Activated CD8-positive, alpha-beta T cell treated with anti-CD3 and anti-CD28 coated beads, Interleukin-2, amount 10 ng/mL, durations not matched to agents 7 days and 5 days (primary cell): ENCODE results near the gene TSPAN3. TPM values are rescaled to one million over a fixed set of nuclear protein-coding genes. Genes with fewer than 3 reads are reported as not detected.

ENCODE experiments used
- ATAC-seq: fragments of 150-1000 bp; cut with Tn5 transposase; one replicate; pipeline ENCODE4 v1.10.0; 2021; ENCODE audit warnings: moderate library complexity
- CTCF ChIA-PET: fragments of 350-600 bp; sonication (Branson Sonifier 250); formaldehyde crosslinking; loops from one replicate; lab custom pipeline; 2021; ENCODE audit warnings: antibody characterized with exemption; lab: Charles Lee
- POLR2A ChIA-PET: fragments of 350-600 bp; sonication (Branson Sonifier 250); formaldehyde crosslinking; loops from one replicate; lab custom pipeline; 2021; ENCODE audit warnings: antibody characterized with exemption; lab: Charles Lee
- DNase-seq: peaks from one replicate; pipeline ENCODE4 v3.0.0-alpha.2; 2020
- H3K27ac Mint-ChIP-seq: one replicate; pipeline ENCODE4 v1.8.0; 2021; ENCODE audit warnings: mild to moderate bottlenecking, mixed read lengths
- H3K27me3 Mint-ChIP-seq: one replicate; pipeline ENCODE4 v1.8.0; 2021; ENCODE audit warnings: low read depth, mixed read lengths
- H3K36me3 Mint-ChIP-seq: one replicate; pipeline ENCODE4 v1.8.0; 2021; ENCODE audit warnings: low read depth, mixed read lengths
- H3K4me1 Mint-ChIP-seq: one replicate; pipeline ENCODE4 v1.8.0; 2021; ENCODE audit warnings: low read depth, mixed read lengths
- H3K4me3 Mint-ChIP-seq: one replicate; pipeline ENCODE4 v1.8.0; 2021; ENCODE audit warnings: mild to moderate bottlenecking, mixed read lengths
- H3K9me3 Mint-ChIP-seq: one replicate; pipeline ENCODE4 v1.8.0; 2022; ENCODE audit warnings: mixed read lengths; ENCODE audit not compliant: insufficient read depth
- total RNA-seq, 2 experiments: library from RNA; stranded (reverse); gene quantifications; one replicate each; pipeline ENCODE4 v1.2.3, GENCODE V29; 2021

TSPAN3 gene
- total RNA-seq, 2 experiments from 2014 or later: 17.4 to 18.4 TPM

DNA sequence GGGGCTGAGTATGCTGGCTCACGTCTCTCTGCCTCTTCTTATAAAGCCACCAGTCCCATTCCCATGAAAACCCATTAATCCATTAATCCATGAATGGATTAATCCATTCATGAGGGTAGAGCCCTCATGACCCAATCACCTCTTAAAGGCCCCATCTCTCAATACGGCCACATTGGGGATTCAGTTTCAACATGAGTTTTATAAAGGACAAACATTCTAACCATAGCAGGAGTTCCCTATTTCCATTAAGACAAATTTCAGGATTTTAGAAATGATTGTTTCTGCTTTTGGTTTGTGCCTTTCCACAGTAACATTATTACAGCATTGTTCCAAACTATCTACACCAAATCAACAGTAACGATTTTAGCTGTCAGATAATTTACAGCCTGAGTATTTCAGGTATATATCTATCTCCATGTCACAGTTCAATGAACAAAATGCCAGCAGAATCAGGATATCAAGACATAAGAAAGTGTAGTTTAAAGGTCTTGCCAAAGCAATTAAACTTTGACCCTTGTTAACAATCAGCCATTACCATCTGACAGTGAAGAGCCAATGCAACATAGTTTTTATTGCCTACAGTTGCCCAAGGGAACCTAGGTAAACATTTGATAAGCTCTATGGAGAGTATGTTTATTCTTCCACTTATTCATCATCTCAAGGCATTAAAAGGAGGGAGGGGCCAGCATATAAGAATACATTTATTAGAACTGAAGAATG is 3.8 kb downstream of the TSPAN3 start:
- ATAC-seq: no peak
- no peak for DNase-seq
- peaks cover 5% of the 10 kb centered on the region for H3K27me3 Mint-ChIP-seq
- peaks cover 15% of the 10 kb centered on the region for H3K4me1 Mint-ChIP-seq
- ChIA-PET POLR2A (interaction anchor here (0.8 to 1.4 kb wide), 2 partner anchors 11 to 72 kb away, joined by 3 read pairs; no protein-coding TSS in a partner anchor), CTCF (interaction anchor here (1.4 to 2.1 kb wide), 4 partner anchors 8 to 93 kb away, joined by 3 to 6 read pairs (median 4); no protein-coding TSS in a partner anchor)
- no peaks in the 10 kb centered on the region for H3K9me3 Mint-ChIP-seq
- H3K36me3 Mint-ChIP-seq: peaks cover 8% of the 10 kb centered on the region
- H3K27ac Mint-ChIP-seq: no peak overlapping the region
- H3K4me3 Mint-ChIP-seq: no peak overlapping the region

DNA sequence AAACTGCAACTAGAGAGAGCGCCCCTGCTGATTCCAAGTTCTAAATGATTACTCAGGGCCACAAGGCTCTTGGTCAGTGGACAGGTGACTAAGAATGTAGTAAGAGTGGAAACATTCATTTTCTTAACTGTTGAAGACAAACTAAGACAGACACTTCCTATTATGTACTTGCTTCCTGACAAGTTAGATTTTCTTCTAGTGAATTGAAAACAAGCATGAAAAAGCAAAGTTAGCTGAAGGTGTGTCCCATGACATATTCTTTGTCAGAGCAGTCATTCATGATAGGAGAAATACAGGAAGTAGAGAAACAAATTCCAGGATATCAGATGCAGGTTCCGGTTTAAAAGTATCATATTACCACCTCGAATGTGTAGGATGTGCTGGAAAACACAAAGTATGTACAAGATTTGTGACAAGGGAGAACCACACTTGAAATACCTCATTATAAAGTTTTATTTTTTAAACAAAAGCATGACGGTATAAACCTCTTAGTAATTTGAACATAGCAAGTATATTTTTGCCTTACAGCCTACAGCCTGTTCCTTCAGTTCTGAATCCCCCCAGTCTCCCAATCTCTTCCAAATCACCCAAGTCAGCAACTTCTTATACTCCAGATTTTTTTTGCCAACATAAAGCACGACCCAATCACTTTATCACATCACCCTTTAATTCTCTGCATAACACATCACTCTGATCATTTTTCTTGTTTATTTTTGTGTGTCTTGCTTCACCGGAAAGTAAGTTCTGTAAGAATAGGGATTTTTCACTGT is 6.2 kb downstream of the TSPAN3 start:
- no peak overlapping the region for H3K4me3 Mint-ChIP-seq
- H3K4me1 Mint-ChIP-seq: peaks cover 14% of the 10 kb centered on the region
- ATAC-seq (no peak), DNase-seq (no peak)
- peaks cover 3% of the 10 kb centered on the region for H3K27me3 Mint-ChIP-seq
- CTCF ChIA-PET: interaction anchor here (1.0 to 1.6 kb wide), 2 partner anchors 40 to 161 kb away, joined by 3 to 4 read pairs; no protein-coding TSS in a partner anchor
- H3K36me3 Mint-ChIP-seq: peaks cover 6% of the 10 kb centered on the region
- POLR2A ChIA-PET: no interaction called here
- no peak overlapping the region for H3K27ac Mint-ChIP-seq
- H3K9me3 Mint-ChIP-seq: no peaks in the 10 kb centered on the region

DNA sequence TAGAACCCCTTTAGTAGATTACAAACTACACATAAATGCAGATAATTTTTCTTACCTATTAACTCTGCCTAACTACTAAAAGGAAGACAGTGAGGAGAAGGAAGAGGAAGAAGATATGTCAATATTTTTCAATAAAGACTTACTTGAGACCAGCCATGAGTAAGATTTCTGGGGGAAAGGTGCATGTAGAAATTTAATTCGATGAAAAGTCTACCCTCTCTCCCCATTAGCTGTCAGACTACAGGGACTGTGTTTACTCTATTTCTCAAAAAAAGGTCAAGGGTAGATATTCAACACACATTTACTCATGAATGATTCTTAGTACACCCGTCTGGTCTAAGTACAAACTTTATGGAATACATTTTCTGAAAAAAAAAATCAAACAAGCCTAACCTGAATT is 6.8 kb downstream of the TSPAN3 start:
- no peak overlapping the region for H3K4me3 Mint-ChIP-seq
- ChIA-PET POLR2A (no interaction called here), CTCF (interaction anchor here (1.0 to 1.6 kb wide), 2 partner anchors 40 to 161 kb away, joined by 3 to 4 read pairs; no protein-coding TSS in a partner anchor)
- H3K27ac Mint-ChIP-seq: no peak overlapping the region
- DNase-seq: no peak
- no peak for ATAC-seq
- no peaks in the 10 kb centered on the region for H3K27me3 Mint-ChIP-seq
- peaks cover 3% of the 10 kb centered on the region for H3K36me3 Mint-ChIP-seq
- H3K4me1 Mint-ChIP-seq: peaks cover 14% of the 10 kb centered on the region
- no peaks in the 10 kb centered on the region for H3K9me3 Mint-ChIP-seq

DNA sequence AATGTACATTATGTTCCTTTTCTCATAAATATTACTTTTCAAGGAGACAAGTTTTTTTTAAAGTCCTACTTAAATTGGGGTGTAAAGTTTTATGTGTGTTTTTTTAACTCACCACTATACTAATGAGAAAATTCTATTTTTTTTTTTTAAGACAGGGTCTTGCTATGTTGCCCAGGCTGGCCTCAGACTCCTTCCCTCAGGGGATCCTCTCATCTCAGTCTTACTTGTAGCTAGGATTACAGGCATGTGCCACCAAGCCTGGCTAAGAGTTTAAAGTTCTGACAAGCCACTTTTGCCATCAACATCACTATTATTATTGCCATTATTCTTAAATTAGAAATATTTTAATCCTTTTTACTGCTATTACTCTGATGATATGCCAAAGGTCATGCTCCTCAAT is 7.7 kb downstream of the TSPAN3 start:
- Mint-ChIP-seq H3K27me3 (no peaks in the 10 kb centered on the region), H3K36me3 (peaks cover 3% of the 10 kb centered on the region), H3K9me3 (no peaks in the 10 kb centered on the region), H3K4me1 (peaks cover 14% of the 10 kb centered on the region), H3K4me3 (no peak overlapping the region), H3K27ac (no peak overlapping the region)
- POLR2A ChIA-PET: no interaction called here
- no peak for ATAC-seq
- CTCF ChIA-PET: interaction anchor here (1.6 kb wide), 1 partner anchor 39 kb away, joined by 4 read pairs; no protein-coding TSS in a partner anchor
- DNase-seq: no peak

DNA sequence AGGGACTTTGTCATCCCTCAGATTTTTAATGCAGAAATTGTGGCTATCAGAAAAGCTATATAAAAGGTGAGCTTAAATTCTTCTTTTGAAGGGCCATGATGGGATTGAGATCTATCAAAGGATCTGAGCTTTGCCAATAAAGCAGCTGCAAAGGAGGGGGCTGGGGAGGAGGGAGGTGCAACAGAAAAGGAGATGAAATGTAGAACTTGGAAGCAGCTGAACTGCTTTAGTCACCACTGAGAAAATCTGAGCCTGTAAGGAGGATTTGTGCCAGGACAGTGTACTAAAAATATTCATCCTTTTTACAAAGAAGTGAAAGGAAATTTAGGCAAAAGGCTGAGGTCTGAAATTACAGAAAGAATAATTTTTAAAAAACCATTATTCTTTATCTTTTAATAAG is 10.4 kb downstream of the TSPAN3 start:
- ChIA-PET CTCF (interaction anchor here (0.6 to 4.0 kb wide), 6 partner anchors 10 to 482 kb away, joined by 3 to 16 read pairs (median 9); partner anchors contain the start of gene TSPAN3), POLR2A (interaction anchor here (1.3 kb wide), 1 partner anchor 10 kb away, joined by 4 read pairs; no protein-coding TSS in a partner anchor)
- Mint-ChIP-seq H3K4me3 (no peak overlapping the region), H3K27ac (no peak overlapping the region), H3K36me3 (no peaks in the 10 kb centered on the region), H3K9me3 (no peaks in the 10 kb centered on the region), H3K4me1 (peaks cover 14% of the 10 kb centered on the region), H3K27me3 (no peaks in the 10 kb centered on the region)
- DNase-seq (no peak), ATAC-seq (no peak)

- Mint-ChIP-seq H3K4me3 (no peak overlapping the region), H3K27me3 (no peaks in the 10 kb centered on the region), H3K36me3 (no peaks in the 10 kb centered on the region), H3K9me3 (no peaks in the 10 kb centered on the region), H3K4me1 (peaks cover 14% of the 10 kb centered on the region), H3K27ac (peak overlapping the region; percentile 35)
- CTCF ChIA-PET: interaction anchor here (0.6 to 4.0 kb wide), 7 partner anchors 8 to 483 kb away, joined by 3 to 16 read pairs (median 4); partner anchors contain the start of gene TSPAN3
- POLR2A ChIA-PET: interaction anchor here (1.2 to 1.3 kb wide), 3 partner anchors 10 to 16 kb away, joined by 3 to 5 read pairs (median 4); no protein-coding TSS in a partner anchor
- no peak for DNase-seq
- ATAC-seq: no peak
These were observed 11.0 kb downstream of the TSPAN3 start for GRCh38 chr15:77059786-77060361.

DNA sequence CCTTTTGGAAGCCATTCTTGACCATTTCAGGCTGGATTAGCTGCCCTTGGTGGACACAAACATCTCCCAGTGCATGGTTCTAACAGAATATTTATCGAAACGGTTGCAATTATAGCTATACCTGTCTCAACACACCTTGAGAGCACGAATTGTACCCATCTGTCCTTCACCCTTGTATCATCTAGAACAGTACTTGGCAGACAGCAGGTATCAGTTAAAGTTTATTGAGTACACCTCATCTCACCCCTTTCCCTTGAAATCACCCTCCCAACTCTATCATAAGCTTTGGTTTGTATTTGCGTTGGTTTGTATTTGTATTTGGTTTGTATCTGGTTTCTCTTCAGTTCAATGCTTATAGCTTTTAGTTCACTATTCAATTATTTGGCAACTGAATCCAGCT is 12.4 kb downstream of the TSPAN3 start:
- Mint-ChIP-seq H3K27me3 (no peaks in the 10 kb centered on the region), H3K36me3 (peaks cover 8% of the 10 kb centered on the region), H3K4me1 (peaks cover 18% of the 10 kb centered on the region), H3K4me3 (no peak overlapping the region), H3K27ac (no peak overlapping the region), H3K9me3 (no peaks in the 10 kb centered on the region)
- ChIA-PET CTCF (interaction anchor here (0.9 to 4.0 kb wide), 6 partner anchors 10 to 484 kb away, joined by 3 to 16 read pairs (median 8); partner anchors contain the start of gene TSPAN3), POLR2A (interaction anchor here (1.2 kb wide), 1 partner anchor 15 kb away, joined by 3 read pairs; no protein-coding TSS in a partner anchor)
- no peak for DNase-seq
- ATAC-seq: no peak

DNA sequence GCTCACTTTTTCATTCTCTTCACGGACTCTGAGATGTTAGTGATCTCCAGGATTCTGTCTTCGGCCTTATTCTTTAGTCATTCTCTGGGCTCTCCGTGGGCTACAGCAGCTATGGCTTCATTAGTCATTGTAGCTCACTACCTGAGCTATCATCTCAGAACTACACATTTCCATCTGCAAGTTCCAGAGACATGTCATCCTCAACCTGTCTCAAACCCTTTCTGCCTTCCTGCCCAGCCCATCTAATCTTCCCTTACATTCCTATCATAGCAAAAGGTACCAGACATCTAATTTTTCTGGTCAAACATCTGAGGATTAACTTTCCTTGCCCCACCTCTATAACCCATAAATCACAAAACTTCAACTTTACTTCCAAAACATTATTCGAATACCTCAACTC is 13.2 kb downstream of the TSPAN3 start:
- H3K4me3 Mint-ChIP-seq: no peak overlapping the region
- no peak for DNase-seq
- H3K36me3 Mint-ChIP-seq: peaks cover 9% of the 10 kb centered on the region
- ChIA-PET POLR2A (no interaction called here), CTCF (interaction anchor here (1.1 to 4.0 kb wide), 5 partner anchors 12 to 485 kb away, joined by 3 to 16 read pairs (median 3); no protein-coding TSS in a partner anchor)
- no peak overlapping the region for H3K27ac Mint-ChIP-seq
- H3K27me3 Mint-ChIP-seq: no peaks in the 10 kb centered on the region
- peaks cover 18% of the 10 kb centered on the region for H3K4me1 Mint-ChIP-seq
- no peak for ATAC-seq
- H3K9me3 Mint-ChIP-seq: no peaks in the 10 kb centered on the region

GRCh38 chr15:77057072-77057471 is 13.8 kb downstream of the TSPAN3 start:
- H3K4me3 Mint-ChIP-seq: no peak overlapping the region
- H3K27ac Mint-ChIP-seq: no peak overlapping the region
- ChIA-PET CTCF (interaction anchor here (1.0 to 4.0 kb wide), 7 partner anchors 11 to 486 kb away, joined by 3 to 16 read pairs (median 3); no protein-coding TSS in a partner anchor), POLR2A (interaction anchor here (1.2 kb wide), 1 partner anchor 10 kb away, joined by 3 read pairs; no protein-coding TSS in a partner anchor)
- H3K36me3 Mint-ChIP-seq: peaks cover 15% of the 10 kb centered on the region
- no peaks in the 10 kb centered on the region for H3K27me3 Mint-ChIP-seq
- H3K4me1 Mint-ChIP-seq: peaks cover 18% of the 10 kb centered on the region
- no peak for DNase-seq
- no peaks in the 10 kb centered on the region for H3K9me3 Mint-ChIP-seq
- ATAC-seq: no peak

DNA sequence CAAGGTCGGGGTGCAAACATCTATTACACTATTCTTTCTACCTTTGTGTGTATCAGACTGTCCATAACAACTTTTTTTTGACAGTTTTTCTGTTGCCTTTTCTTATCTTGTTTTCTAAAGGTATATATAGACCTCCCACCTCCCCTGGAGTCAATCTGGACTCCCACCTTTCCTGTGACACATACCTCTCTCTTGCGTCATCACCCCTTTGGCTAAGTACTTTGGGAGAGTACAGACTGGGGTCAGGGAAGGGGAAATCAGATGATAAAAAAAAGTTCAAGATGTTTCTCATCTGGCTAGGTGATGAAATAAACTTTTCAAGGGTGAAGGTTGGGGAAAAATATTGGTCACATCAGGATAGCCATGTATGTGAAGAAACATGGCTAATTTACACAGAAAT is 17.2 kb downstream of the TSPAN3 start:
- Mint-ChIP-seq H3K27ac (no peak overlapping the region), H3K4me1 (peaks cover 3% of the 10 kb centered on the region), H3K36me3 (peaks cover 34% of the 10 kb centered on the region), H3K4me3 (no peak overlapping the region), H3K9me3 (no peaks in the 10 kb centered on the region), H3K27me3 (no peaks in the 10 kb centered on the region)
- ATAC-seq (no peak), DNase-seq (no peak)
- CTCF ChIA-PET: interaction anchor here (1.0 kb wide), 1 partner anchor 23 kb away, joined by 3 read pairs; no protein-coding TSS in a partner anchor
- POLR2A ChIA-PET: no interaction called here

DNA sequence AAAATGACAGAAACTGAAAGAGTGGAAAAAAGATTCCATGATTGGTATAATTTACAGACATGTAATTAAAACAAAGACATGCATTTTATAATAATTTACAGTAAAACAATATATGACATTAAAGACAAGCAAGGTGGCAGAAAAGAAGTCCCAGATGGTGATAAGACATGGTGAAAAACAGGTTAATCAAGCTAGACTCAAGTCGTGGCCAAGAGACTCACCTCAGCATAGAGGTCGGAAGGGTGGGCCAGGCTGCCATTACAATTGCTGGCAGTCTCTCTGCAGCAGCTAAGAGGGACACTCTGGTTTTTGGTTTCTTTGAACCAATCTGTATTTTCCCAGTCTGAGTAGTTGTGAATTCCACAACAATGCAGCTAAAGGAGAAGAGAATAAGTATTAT is 18.4 kb downstream of the TSPAN3 start:
- H3K4me3 Mint-ChIP-seq: no peak overlapping the region
- ChIA-PET POLR2A (no interaction called here), CTCF (interaction anchor here (1.2 to 2.0 kb wide), 3 partner anchors 10 to 79 kb away, joined by 3 to 10 read pairs (median 3); no protein-coding TSS in a partner anchor)
- peaks cover 3% of the 10 kb centered on the region for H3K4me1 Mint-ChIP-seq
- no peak for DNase-seq
- ATAC-seq: no peak
- H3K27ac Mint-ChIP-seq: no peak overlapping the region
- H3K9me3 Mint-ChIP-seq: peaks cover 5% of the 10 kb centered on the region
- no peaks in the 10 kb centered on the region for H3K27me3 Mint-ChIP-seq
- H3K36me3 Mint-ChIP-seq: peaks cover 41% of the 10 kb centered on the region
